GM18511 (cell line): ENCODE results near the gene OR51G1.
"Not testable (repeated sequence)": the region's sequence is repeated elsewhere in the genome, so short reads cannot be mapped to it uniquely, and the experiment has no call there.

Source experiments
- ATAC-seq: cut with Tn5 transposase; IDR thresholded peaks from one replicate; pipeline ENCODE4 v1.9.1; 2021; ENCODE audit warnings: mild to moderate bottlenecking, moderate library complexity; ENCODE audit not compliant: unreplicated experiment

The OR51G1 gene, protein sequence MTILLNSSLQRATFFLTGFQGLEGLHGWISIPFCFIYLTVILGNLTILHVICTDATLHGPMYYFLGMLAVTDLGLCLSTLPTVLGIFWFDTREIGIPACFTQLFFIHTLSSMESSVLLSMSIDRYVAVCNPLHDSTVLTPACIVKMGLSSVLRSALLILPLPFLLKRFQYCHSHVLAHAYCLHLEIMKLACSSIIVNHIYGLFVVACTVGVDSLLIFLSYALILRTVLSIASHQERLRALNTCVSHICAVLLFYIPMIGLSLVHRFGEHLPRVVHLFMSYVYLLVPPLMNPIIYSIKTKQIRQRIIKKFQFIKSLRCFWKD

DNA sequence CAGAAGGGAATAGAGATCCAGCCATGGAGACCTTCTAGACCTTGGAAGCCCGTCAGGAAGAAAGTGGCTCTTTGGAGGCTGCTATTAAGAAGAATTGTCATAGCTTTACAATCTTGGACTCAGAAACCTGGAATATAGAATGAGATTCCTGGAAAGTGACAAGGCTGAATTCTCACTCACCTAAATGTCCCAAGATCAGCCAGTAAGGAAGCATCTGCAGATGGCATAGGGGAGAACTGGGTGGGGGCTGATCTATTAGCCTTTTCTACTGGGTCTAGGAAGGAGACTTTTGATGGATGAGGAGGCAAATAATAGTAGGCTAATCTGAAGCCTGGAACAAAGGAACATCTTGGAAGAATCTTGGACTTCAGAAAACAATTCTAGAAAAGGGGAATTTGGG is at the start of gene OR51G1:
OR51G1 (minus strand) TSS at position 101 of the 400 bp plus-strand sequence; CDS start at position 101, 0 bp downstream.
- ATAC-seq = no peak

GRCh38 chr11:4962816-4963215 is 38.7 kb upstream of the OR51G1 start:
- ATAC-seq = no peak

- ATAC-seq = no peak
These were observed 36.7 kb upstream of the OR51G1 start for GRCh38 chr11:4960877-4961276.

GRCh38 chr11:4957396-4957795 is 33.3 kb upstream of the OR51G1 start:
- ATAC-seq = no peak

DNA sequence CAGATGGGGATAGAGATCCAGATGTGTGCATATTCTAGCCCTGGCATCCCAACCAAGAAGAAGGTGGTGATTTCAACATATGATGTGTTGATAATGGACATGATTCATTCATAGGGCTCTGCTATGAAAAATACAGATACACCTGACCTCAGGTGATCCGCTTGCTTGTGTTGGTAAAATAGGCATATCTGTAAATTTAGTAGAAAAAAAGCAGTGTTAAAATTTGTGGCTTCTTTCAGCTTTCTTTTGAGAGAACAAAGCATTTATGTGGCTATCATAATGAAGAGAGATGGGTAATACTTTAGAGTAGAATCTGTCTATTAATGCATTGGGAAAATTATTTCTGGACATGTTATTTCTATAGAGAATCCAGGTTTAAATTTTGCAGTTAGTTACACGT is 31.5 kb upstream of the OR51G1 start, which contains the start of gene OR51A2:
OR51A2 (minus strand) TSS at position 101 of the 400 bp plus-strand sequence; CDS start at position 101, 0 bp downstream.
- not testable (repeated sequence) for ATAC-seq

DNA sequence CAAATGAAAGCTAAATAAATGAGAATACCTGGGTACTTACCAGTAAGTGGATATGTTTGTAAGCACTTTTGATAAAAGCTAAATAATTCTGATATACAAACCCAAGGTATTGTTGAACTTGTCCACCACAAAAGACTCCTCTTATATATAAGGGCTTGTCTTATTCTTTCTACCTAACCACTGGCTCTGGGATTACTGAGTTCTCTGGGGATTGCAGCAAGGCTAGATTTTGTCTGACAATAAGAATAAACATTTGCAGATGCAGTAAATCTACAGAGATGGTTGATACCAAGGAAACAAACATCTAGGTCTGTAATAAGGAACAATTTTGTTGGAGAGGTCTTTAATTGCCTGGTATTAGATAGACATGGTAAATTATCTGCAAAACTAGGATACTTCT is 23.4 kb upstream of the OR51G1 start, which contains the start of gene OR51A4:
OR51A4 (minus strand) TSS at position 101 of the 400 bp plus-strand sequence. CDS start 505 bp downstream, outside the sequence.
- no peak for ATAC-seq

- ATAC-seq = no peak
These were observed 12.6 kb upstream of the OR51G1 start for GRCh38 chr11:4936745-4937144.

DNA sequence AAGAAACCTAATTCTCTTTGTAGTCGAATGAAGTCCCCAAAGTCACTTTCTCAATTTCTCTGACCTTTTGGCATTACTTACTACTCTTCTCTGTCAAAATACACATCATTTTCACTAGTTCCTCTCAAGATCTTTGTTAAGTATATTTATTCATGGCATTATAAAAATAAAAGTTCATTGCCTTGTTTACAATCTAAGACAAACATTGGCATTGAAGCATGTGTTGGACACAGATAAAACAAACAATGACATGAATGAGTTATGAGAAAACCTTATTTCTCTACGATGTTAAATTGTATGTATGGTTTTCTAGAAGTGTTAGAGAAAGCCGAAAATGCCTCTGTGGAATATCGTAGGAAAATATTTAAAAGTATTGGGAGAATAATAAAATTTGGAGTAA is 8.6 kb upstream of the OR51G1 start:
- no peak for ATAC-seq

GRCh38 chr11:4926608-4927007 is 2.5 kb upstream of the OR51G1 start:
- no peak for ATAC-seq

DNA sequence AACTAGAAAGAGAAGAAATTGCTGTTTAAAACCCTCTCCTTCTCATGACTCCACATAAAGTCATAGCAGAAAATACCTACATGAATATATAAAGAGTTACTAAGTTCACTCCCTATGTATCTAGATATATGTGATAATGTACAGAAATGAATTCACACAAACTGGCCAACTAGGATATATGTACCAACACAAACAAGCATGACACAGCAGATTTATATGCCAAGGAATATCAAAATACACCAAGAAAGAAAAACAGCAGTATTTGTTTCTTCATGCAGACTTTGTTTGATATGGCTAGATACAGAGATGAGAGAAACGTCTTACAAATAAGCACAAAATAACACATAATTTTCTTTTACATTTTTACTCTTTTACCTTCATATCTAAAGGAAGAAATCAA is 1.8 kb downstream of the OR51G1 start:
- ATAC-seq = no peak

DNA sequence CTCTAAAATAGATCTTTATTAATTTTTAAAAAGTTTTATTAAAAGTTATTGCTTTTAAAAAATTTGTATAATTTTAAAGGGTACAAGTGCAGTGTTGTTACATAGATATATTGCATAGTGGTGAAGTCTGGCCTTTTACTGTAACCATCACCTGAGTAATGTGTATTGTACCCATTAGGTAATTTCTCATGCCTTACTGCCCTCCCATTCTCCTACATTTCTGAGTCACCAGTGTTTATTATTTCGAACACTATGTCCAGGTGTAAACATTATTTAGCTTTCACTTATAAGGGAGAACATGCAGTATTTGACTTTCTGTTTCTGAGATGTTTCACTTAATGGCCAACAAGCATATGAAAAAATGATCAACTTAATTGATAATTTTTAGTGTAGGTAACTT is 2.3 kb downstream of the OR51G1 start:
- no peak for ATAC-seq

- ATAC-seq = no peak
These were observed 4.9 kb downstream of the OR51G1 start, which contains the start of gene OR51G2 for GRCh38 chr11:4919250-4919649. OR51G2 (minus strand) TSS chr11:4919350; CDS start chr11:4915663, 3,687 bp downstream.

GRCh38 chr11:4916581-4916980 is 7.6 kb downstream of the OR51G1 start:
- ATAC-seq = no peak

DNA sequence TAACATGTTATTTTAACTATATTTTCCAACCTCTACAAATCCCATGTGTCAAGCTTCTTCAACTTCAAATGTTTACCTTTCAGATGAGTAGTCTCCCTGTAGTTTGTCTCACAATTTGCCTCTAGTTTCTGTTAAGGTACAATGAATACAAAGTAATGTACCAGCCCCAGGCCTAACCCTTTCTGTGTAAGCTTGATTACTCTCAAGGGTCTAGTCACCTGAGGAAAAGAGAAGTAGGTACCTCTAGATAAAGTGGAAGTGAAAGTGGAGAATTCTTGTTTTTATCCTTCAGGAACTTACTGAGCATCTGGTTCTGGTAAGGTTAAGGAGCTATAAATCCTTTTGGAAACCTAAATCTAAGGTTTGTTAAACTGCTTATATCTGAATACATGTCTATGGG is 20.7 kb downstream of the OR51G1 start, which contains the start of gene OR51A7:
OR51A7 (plus strand) TSS at position 300 of the 400 bp plus-strand sequence. CDS start 3,587 bp downstream, outside the sequence.
- ATAC-seq = no peak

GRCh38 chr11:4891996-4892640 is 32.0 kb downstream of the OR51G1 start:
- ATAC-seq = no peak

DNA sequence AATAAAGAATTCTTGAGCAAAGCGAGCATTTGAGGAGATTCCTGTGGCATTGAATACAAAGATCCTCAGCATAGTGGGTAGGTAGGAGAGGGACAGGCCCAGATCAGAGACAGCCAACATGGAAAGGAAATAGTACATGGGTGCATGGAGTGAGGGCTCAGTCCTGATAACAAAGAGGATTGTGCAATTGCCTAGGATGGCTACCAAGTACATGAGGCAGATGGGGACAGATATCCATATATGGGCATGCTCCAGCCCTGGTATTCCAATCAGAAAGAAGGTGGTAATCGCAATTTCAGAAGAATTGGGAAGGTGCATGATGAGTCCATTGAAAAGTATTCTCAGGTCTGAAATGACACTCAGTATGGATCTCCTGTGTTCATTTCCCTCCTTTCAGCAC is 33.9 kb downstream of the OR51G1 start:
- no peak for ATAC-seq

DNA sequence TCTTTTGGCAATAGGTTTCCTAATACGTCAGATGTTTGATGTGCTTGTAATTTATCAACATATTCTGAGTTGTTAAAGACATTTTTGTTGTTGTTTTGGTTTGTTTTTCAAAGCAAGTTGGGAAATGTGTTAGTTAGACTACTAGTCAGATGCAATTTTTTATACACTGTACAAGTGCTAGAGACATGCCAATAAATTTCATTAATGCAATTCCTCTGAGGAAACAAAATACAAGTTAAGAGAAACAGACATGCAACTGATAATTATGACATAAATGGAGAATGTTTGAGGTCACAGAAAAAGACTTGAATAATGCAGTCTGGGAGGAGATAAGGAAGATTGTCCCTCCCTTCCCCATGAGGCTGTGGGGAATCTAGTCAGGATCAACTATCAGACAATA is 36.5 kb downstream of the OR51G1 start:
- ATAC-seq = no peak

DNA sequence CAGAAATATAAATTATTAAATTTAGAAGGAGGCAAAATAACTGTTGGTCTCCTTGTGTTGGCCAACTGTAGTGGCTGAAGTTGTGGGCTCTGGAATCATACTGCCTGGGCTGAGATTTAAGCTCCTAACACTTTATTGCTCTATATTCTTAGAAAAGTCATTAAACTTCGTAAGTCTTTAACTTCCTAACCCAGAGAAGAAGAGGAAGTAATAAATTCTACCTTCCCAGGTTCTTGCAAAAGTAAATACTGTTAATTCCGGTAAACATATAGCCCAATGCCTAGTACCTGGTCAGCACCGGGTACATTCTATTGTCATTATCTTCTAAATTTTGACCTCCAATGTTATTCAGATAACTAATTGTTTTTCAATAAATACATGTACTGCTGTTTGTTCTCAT is 38.0 kb downstream of the OR51G1 start:
- ATAC-seq = no peak

- no peak for ATAC-seq
These were observed 39.8 kb downstream of the OR51G1 start for GRCh38 chr11:4884361-4884760.

DNA sequence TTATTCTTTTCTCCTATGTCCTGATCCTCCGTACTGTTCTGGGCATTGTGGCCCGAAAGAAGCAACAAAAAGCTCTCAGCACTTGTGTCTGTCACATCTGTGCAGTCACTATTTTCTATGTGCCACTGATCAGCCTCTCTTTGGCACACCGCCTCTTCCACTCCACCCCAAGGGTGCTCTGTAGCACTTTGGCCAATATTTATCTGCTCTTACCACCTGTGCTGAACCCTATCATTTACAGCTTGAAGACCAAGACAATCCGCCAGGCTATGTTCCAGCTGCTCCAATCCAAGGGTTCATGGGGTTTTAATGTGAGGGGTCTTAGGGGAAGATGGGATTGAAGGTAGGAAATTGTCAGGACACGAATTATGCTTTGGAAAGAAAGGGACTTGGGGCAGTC is 41.6 kb downstream of the OR51G1 start:
- no peak for ATAC-seq

DNA sequence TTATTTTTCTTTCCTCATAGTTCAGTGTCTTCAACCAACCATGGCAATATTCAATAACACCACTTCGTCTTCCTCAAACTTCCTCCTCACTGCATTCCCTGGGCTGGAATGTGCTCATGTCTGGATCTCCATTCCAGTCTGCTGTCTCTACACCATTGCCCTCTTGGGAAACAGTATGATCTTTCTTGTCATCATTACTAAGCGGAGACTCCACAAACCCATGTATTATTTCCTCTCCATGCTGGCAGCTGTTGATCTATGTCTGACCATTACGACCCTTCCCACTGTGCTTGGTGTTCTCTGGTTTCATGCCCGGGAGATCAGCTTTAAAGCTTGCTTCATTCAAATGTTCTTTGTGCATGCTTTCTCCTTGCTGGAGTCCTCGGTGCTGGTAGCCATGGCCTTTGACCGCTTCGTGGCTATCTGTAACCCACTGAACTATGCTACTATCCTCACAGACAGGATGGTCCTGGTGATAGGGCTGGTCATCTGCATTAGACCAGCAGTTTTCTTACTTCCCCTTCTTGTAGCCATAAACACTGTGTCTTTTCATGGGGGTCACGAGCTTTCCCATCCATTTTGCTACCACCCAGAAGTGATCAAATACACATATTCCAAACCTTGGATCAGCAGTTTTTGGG is 42.2 kb downstream of the OR51G1 start, which contains the start of gene OR51T1:
OR51T1 (plus strand) TSS at position 41 of the 641 bp plus-strand sequence; CDS start at position 41, 0 bp downstream.
- ATAC-seq = no peak
